Fibroblast of gingiva (primary cell): ENCODE measurements around the gene NHS.

Source experiments
- DNase-seq: peaks from one replicate; pipeline ENCODE4 v3.0.0-alpha.2; 2011; ENCODE audit warnings: low read depth

The NHS gene

DNA sequence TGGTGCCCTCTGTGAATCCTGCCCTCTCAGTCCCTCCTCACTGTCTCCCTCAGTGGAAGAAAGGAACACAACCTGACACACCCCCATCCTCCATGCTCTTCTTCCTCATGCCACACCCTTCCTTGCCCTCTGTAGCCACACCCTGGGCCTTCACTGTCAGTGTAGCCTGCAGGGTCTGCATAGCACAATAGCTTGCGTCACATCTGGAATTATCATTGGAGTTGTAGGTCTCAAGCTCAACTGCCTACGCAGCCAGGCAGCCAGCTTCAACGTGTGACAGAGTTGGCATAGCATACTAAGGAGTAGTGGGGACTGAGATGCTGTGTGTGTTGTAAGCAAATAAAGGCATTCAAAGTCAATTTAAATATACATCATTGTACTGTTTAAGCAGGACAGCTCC, 248.8 kb downstream of the NHS start:
- DNase-seq, result no peak

DNA sequence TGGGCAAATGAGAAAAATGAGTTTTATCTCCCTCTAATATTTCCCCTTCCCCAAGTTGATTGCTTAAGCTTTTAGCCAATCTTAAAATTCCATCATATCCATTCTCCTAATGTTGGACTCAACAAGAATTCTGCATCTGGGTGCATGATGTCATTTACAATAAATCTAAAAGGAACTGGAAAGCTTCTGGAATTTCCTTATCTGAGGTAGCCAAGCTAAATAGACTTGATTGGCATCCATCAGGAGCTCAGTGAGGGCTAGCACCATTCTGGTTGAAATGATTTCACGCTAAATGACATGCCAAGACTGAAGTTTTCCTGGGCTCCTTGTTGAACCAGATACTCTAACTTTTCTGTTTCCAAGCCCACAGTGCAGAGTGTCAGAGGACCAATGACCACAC, 252.0 kb downstream of the NHS start:
- DNase-seq, result no peak

DNA sequence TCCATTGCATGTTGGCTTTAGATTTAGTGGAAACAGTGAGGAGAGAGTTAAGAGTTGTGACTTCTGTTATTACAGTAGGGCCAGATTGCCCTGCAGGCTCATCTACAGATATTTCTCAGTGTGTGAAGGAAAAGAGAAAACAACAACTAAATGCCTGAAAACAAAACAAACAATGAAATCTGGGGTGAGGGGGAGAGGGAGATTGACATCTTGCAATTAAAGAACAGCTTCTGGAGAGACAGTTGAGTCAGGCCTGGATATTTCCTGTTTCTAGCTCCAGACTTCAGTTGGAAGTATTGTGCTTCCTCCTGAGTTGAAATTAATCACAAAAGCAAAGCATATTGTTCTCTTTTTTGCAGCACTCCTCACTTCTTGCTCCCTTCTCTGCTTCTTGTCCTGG, 254.0 kb downstream of the NHS start:
- no peak for DNase-seq

DNA sequence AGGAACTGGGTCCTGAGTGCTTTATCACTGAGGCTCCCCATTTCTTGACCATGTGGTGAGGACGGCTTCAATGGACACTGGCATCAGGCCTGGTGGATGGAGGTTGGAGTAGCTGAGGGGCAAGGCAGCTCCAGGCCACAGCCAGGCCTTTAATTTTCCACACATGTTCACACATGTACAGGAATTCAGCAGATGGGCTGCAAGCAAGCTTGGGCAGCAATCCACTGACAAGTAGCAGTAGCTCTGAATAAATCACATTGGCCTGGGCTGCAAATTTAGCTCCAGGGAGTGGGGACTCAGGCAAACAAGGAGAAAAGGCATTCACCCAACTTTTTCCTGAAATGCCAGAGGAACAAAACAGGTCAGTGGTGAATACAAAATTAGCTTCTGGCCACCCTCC, 254.5 kb downstream of the NHS start:
- DNase-seq, result no peak

DNA sequence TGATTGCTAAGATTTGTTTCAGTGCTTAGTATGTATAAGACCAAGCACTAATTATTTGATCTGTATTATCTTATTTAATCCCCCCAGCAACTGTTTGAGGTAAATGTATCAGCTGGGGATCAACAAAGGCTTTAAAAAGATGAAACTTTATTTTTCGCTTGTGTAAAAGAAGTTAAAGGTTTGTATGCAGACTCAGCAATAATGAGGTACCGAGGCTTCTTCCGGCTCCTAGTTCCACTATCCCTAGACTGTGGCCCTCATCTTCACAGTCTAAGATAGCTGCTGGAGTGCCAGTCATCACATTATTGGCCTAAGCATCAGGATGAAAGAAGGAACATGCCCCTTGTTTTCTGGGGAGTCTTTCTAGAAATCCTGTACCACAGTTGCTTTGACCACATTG, 256.6 kb downstream of the NHS start:
- no peak for DNase-seq

DNA sequence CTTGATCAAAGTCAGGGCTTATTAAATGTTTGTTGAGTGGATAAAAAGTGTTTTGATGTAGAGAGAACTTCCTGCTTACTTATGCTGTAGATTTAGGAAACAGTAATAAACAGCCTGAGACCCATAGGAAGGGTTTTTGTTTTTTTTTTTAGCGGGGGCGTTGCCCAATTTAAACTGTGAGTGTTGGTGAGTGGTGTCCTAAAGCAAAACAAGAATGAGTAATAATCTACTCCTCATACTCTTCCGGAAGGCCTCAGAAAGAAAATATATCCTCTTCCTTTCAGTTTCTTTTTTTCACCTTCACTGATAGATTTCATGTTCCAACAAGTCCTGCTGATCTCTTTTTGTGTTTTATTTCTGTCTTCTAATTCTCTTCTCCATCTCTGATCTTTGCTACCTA, 257.9 kb downstream of the NHS start:
- DNase-seq, result no peak

DNA sequence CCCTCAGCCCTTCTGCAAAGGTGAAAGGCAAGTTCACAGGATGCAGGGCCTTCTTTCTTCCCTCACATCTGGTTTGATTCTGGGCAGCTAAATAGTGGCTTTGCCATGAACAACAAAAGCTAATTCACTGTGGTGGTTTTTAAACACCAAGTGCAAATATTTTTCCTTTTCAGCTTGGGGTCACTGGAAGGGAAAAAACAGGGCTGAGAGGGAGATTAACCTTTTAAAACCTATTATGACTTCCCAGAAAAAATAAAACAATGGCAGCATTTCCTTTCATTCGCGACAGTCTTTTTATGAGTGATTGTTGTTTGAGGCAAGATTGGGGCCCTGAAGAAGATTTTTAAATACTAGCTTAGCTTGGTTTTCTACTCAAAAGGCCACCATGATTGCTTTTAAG, 258.5 kb downstream of the NHS start:
- no peak for DNase-seq

DNA sequence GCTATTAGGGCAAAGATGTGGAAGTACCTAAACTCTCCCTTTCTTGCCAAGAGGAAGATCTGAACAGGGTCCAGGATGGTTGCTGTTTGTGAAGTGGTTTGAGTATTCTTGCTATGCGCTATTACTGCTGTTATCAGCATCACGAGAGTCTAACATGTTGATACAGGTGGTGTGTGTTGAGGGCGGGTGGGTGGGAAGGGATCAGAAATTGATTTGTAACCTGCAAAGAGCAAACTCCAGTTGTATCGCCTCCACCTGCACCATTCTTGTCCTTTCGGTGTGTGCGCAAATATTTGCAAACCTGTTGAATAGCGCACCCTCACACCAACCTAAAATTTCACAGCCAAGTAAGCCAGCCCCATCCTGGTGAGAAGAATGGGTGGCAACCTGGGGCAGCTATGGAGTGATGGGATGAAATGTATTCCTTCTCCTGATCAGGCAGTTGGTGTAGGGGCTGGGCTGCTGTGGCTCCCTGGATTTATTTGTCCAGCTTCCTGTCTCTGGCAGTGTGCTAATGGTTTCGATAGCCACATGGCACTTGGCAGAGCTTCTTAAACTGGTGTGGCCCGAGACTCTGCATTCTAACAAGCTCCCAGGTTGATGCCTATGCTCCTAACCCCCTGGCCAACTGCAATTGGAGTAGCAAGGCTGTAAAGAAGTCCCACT, 259.7 kb downstream of the NHS start:
- no peak for DNase-seq

DNA sequence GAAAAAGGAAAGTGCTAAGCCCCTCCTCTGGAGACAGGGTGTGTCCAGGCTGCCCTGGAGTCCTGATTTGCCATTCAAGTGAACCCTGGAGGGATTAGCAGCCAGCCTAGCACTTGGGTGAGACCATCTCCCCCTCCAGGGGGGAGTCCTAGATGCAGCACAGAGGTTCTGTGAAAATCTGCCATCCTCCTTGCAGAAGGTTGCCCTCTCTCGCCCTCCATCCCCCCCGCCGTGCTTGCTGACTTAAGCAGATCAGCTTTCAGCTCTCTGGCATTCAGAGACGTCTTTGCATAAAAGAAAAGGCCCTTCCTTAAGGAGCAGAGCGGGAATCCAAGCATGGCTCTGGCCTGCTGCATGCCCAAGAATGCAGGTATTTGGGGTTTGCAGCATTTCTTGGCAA, 260.2 kb downstream of the NHS start:
- peak; percentile 31 for DNase-seq

DNA sequence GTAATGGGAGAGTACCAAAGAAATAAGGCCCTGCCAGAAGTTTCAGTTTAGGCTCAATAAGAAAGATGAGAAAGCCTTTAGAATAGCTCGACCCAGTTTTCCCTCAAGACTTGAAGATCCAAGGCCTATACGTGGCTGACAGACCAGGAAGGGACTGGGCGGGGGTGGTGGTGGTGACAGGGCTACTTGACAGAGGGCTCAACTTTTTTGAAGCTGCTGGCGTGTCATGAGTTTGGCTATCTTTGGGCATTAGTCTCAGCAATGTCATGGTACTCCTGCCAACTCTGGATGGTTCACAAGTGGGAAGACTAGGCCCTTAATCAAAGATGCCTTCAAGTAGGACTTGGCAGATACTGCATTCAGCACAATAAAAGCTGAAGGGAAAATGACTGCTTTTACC, 262.2 kb downstream of the NHS start:
- no peak for DNase-seq

DNA sequence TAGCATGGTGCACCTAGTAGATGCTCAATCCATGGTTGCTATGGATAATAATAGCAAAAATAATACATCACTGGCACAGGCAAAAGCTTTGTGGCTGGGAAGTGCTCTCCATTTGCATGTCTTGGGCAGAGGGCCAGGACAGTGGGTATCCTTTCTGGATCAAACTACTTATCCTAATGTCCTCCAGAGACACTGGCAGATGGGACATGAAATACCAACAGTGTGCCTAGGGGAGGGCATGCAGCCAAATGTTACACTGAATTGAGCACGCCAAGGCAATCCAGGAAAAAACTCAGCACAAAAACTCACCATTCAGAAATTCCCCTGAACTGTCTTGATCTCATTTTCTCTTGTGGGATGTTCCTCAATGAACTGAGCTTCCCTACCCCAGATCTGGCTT, 263.7 kb downstream of the NHS start:
- peak; percentile 10 for DNase-seq

DNA sequence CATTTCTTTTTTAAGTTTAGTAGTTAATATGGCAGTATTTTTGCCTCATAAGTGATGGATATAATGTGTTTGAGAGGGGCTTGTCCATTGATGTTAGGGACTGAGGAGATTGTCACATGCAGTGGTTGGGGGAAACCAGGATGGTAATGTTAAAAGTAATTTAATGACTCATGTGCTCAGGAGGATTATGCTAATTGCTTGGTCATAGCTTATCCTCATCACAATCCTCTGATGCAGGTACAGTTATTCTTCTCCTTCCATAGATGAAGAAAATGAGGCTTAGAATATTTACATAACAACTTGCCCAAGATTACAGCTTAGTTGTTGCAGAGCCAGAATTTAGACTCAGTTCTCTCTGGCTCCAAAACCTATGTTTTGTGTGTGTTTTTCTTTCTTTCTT, 267.9 kb downstream of the NHS start:
- DNase-seq, result no peak

DNA sequence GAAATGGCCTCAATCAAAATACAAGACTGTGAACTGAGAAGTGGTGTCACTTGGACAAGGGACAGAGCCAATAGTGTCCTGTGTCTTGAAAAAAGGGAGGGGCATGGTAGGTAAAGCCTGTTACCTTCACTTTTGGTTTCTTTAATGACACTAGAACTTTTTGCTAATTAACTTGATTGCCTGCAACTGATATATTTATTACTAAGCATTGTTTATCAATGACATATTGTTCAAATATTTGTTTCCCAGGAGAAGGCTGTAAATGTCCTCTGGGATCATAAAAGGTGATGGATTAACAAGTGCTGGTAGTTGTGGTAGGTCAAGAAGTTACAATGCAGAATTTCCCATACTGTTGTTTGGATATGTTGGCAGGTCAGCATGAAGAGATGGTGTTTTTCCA, 268.5 kb downstream of the NHS start:
- DNase-seq, result no peak

DNA sequence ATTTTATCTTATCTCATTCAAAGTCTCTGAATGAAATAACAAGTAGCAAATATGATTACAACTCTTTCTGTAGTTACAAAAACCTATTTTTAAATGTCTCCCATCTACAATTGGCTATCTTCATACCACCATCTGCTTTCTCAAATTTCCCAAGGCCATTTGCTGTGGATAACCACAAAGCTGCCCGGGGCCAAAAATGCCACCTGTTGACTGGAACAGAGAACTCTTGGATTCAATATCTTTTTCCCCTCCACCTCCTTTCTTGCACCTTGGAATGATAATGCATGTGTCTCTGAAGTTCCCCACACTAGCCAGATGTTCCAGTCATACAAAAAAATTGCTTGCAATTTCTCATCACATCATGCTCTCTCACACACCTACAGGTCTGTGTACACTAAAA, 269.0 kb downstream of the NHS start:
- no peak for DNase-seq

DNA sequence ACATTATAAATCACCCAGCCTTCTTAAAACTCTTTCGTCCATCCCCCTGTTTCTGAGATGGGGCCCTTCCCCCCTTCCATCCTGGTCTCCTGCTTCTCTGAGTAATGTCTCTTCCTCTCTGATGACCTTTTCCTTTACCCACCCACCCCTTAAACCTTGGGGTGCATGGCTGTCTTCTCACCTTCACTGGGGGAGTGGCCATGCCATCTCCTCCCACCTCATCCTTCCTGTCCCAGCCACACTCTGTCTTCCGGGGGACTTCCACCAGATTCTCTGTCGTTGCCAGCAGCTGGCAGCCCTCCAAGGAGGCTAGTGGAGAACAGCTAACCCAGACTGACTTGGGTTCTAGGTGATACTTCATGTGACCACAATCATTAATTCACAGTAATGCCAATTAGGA, 279.1 kb downstream of the NHS start:
- DNase-seq, result no peak

DNA sequence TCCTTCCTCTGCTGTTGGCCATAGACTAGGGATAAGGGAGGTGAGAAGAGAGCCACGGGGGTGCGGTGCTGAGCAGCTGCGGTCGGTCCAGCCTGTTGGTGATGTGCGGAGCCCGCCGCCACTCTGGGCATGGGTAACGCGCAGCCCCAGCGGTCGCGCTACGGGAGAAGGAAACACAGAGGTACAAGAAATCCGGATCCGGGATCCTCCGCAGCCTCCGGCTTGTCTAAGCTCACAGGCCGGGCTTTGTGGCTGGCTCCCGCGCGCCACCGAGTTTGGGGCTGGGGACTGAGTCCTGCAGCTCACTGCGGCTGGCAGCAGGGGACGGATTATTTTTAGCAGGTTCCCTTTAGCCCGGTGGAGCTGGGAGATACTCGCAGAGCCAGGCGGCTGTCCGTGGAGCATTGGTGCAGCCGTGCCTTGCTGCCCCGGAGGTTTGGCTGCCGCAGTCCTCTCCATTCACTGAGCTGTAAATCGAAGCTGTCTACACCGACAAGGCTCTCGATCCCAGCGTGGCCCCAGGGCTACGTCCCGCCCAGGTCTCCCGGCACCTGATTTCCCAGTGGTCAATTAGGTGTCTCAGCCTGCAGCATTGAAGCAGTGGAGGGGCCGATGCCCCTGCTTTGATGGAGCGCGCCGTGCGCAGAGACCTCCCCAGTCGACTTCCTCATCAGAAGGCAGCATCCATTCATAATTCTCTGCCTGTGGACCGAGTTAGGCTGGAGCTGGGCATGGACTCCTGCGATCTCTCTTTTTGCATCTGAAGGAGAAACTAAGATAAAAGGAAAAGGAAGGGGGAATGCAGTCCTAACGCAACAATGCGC, 280.4 kb downstream of the NHS start:
- DNase-seq, result peak; percentile 1

DNA sequence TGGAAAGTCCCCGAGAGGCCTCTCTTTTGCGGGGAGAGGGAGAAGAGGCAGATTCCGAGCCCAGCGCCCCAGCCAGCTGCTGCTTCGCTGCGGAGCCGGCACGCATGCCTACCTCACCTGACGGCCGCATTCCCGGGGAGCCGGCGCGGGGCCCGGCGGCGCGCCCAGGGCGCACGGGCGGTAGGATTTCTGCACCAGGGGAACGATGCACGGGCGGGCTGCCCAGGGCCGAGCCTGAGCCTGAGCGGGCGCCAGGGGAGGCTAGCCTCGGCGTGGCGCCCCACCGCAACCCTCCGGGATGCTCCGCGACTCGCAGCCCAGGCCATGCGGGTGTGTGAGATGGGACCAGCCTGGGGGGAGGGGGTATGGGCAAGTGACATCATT, 281.0 kb downstream of the NHS start:
- no peak for DNase-seq

DNA sequence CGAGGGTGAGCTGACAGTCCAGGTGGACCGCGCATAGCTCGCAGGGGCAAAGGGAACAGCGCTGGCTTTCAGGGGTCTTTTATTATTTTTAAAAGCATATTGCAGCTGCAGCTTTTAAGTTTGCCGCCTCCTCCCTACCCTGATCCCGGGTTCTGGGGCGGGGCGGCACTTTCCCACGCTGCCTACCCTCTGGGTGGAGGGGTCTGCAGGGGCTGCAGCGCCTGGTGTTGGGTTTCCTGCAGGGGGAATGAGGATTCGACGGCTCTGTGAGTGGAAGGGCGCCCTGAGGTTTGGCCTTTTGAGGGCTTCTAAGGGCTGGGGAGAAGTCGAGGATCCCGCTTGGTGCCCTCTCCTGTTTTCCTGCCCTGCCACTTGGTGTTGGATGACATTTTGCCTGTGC, 281.6 kb downstream of the NHS start:
- DNase-seq, result no peak

DNA sequence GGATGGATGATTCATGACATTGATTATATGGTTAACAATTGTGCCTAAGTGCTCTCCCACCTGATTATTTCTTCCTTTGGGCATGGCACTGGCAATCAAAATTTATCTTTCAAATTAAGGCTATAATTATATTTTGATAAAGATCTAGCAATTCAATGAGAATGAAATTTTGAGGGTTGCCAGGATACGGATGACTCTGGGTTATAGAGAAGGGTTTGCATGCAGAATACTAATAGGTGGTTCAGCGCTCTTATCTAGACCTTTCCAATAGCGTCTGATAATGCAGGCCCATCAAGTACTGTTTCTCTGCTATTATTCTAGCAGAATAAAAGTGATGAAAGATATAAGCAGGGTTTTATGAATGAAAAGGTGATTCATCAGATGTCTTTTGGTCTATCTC, 287.4 kb downstream of the NHS start:
- DNase-seq, result no peak

DNA sequence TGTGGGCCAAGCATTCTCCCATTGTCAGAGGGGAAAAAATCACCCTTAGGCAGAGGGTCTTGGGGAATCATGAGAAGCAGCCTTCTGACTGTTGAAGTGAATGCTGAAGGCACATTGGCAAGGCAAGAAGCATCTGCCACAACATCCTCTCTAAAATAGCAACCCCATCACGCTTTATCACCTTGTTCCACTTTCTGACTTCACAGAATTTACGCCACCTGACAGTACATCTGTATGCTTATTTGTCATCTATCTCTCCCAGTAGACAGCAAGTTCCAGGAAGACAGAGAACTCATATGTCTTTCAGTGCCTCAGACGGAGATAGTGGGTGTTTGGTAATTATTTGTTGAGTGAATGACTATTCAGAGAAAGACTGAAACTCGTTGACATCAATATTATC, 293.9 kb downstream of the NHS start:
- no peak for DNase-seq

DNA sequence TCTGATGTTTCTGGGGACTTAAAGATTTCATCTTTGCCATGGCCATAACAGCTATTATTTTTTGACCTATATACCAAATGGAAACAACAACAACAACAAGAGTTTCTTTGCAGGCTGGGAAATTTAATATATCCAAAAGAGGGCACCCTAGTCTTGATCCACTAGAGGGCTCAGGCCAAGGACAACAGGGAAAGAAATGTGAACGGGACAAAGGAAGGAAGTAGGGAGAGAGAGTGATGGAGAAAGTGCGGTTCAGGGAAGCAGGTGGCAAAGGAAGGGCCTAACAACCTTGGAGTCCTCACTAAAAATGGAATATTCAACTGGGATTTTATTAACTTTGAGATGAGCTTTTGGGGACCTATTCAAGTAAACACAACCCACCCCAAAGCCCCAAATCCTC, 294.5 kb downstream of the NHS start:
- DNase-seq, result no peak

DNA sequence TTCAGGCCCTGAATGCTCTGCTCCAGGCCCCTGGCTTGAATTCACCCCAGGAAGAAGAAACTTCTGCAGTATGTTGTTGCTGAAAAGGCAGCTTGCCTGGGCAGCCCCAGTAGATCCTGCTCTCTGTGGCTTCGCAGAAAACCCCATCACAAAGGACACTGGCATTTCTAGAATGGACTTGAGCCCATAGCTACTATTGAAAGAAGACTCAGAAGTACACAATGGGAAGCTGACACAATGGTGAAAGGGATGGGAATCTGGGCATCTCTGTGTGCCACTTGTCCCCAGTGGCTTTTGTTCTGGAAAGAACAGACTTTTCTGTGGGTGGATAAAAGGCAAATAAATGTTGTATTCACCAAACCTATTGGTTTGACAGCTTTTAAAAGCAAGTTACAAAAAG, 294.9 kb downstream of the NHS start:
- no peak for DNase-seq

DNA sequence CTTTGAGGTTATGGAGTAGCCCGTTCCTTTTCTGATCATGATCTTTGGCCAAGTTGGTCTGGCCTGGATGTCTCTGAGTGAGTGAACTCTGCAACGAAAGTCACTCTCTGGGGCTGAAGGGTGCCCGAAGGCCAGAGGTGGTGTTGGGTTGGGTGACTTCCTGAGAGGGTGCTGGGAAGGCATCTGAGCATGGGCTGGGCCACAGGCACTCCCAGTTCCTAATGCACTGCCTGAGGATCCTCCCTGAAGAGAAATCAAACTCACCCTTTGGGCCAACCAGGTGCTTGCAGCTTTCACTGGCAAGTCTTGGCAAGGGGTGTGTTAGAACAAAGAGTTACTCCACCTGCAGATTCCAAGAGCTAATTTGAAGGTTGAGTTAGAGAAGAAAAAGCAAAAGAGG, 295.9 kb downstream of the NHS start:
- no peak for DNase-seq

DNA sequence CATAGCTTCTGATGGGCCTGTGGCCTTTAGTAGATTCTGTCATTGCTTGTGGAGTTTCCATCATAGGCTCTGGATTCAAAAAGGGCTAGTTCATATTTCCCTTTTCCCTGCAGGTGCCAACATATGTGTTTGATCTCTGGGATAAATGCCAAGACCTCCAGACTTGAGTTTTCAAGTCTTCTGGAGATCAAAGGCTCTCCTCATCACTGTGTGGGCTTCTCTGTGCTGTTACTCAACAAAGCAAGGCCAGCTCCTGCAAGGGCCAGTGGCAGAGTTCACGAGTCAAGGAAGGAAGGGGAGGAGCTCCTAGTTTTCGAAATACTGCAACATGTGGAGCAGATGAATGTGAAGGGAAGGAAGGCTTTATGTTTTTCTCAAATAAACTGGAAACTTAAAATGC, 299.6 kb downstream of the NHS start:
- DNase-seq, result no peak
